GM18505 (cell line): ENCODE data around the gene OPTN.

ENCODE experiments used
- ATAC-seq: cut with Tn5 transposase; IDR thresholded peaks from one replicate; pipeline ENCODE4 v1.9.1; 2021; ENCODE audit not compliant: unreplicated experiment
- POLR2A ChIP-seq: IDR thresholded peaks from 4 replicates; pipeline ENCODE4 v1.6.1; 2011; ENCODE audit warnings: borderline replicate concordance; ENCODE audit not compliant: insufficient read depth, insufficient read length; ENCODE audit errors: extremely low read depth

The OPTN gene

DNA sequence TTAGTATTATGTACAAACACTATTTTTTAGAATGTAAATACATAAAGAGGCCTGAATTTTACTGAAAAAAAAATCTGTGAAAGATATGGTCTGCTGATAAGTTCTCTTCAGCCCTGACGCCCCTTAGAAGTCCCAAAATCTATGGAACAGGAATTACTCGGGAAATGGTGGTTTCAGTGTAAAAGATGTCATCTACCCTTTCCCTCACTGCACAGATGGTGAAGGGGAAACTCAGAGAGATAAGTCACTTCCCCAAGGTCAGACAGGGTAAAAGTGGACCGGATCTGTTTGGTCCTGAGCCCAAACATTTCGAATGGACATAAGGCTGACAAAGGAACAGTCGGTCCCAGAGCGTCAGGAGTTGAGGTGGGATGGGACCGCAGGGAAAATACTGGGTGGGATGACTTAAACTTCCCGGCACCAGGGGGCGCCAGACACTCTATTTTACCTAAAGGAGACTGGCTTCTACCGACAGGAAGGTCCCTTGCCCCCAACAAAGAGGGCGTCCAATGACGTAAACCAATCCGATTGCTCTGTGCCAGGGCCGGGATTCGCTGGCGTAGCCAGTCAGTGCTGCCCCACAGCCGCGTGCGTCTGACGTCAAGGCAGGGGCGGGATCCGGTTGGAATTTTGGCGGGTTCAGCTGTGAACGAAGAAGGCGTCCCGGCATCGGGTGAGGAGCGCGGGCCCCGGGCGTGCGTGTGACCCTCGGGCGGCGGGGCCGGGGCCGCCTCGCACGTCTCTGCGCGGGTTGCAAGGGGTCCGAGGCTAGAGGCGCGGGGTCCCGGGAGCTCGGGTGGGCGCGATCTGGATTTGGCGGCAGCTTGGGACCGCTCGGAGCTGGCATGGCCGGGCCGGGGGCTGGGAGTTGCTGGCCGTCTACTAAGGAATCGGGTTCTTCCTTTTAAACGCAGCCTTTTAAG, 61.2 kb downstream of the OPTN start, which contains the start of gene MCM10:
MCM10 (plus strand) TSS at position 625 of the 923 bp plus-strand sequence. CDS start 2,645 bp downstream, outside the sequence.
- ATAC-seq: peak; percentile 99
- TF ChIP-seq POLR2A: no peak

DNA sequence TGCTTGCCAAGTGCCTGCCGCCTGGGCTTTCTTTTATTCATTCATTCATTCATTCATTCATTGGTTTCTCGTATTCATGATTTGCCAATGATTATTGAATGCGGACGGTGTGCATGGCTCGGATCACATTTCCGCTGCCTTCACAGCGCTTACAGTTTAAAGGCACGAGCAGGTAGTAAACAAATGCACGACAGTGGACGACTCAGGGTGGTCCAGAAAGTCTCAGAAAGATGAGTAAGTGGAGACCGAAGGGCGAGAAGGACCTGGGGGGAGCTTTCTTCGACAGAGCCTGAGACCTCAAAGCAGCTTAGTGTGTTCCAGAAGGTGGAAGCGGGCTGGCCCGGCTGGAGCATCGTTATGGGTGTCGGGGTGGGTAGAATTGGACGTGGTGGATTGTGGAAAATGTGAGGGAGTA, 61.9 kb downstream of the OPTN start:
- no peak for TF ChIP-seq POLR2A
- ATAC-seq: no peak

DNA sequence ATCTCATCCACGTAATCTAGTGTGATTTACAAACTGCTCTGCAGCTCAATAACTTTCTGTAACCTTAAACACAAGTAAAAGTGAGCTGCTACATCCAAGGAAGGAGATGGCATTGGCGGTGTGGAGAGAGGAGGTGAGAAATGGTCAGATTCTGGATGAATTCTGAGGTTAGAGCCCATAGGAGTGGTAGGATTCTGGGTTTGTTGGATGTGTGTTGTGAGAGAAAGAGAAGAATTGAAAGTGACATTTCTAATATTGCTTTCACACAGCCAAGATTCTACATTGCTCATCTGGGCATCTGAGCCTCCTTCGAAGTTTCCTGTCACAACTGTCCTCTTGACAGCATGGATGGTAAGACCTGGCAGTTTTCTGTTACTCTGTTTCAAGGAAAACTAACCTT, 63.9 kb downstream of the OPTN start:
- TF ChIP-seq POLR2A: no peak
- no peak for ATAC-seq

DNA sequence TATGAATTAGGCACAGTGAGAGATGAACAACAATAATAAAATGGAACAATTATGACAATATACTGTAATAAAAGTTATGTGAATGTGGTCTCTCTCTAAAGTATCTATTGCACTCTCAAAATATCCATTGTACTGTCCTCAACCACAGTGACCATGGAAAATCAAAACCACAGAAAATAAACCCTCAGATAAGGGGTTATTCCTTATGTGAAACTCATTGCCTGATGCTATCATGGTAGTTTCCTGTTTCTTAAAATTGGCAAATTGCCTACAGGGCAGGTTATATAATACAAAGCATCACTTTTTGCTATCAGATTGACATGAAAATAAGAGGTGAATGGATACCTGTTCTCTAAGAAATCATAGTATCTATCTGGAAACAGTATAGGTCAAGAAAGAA, 65.2 kb downstream of the OPTN start:
- TF ChIP-seq POLR2A: no peak
- ATAC-seq: no peak

DNA sequence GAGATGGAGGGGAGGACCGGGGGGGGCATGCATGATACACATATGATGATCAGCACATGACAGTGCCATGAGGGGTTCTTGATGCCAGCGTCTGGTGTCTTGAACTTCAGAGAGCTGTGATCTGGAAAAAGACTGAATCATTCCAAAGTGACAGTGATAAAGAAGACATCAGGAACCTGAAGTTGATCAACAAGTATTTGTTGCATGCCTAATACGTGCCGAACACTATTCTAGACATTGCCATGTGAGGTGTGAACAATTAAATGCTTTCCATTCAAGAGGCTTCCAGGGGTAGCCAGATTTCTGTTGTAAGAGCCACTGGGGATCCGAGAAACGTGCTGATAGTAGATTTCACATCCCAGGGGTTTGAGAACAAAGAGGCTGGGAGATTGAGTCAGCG, 67.6 kb downstream of the OPTN start:
- ATAC-seq: no peak
- no peak for TF ChIP-seq POLR2A

DNA sequence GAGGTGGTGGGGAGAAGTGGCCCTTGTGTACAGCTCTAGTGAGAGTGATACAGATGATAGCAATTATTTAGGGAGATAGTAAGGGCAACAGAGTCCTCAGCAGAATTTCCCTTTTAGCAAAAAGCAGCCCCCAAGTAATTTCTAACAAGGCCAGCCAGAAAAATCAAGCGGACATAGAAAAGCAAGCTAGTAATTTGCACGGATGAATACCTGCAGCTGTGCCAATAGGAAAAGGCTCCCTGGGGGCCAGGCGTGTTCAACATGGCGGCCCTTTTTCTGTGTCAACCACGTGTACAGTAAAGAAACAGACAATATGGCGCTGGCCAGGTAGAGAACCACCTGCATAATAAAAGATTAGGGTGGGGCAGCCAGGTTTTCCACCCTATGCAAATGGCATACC, 68.8 kb downstream of the OPTN start:
- no peak for TF ChIP-seq POLR2A
- ATAC-seq: no peak

DNA sequence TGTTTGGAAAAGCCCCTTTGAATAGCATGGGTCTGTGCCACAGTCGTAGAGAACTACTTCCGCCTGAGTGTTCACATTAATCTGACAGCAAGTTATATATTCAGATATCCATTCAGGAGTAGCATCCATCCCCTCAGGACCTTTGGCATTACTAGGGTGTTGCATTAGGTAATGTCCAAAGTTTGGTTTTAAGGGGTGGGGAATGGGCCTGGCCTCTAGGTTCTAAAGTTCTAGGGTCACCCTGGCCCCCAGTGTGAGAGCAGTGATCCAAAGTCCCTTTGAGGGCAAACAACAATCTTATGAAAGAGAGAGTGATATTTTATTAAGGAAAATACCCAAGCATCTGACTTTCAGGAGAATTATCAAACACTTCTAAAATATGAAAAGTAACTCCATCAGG, 73.7 kb downstream of the OPTN start:
- no peak for TF ChIP-seq POLR2A
- no peak for ATAC-seq

DNA sequence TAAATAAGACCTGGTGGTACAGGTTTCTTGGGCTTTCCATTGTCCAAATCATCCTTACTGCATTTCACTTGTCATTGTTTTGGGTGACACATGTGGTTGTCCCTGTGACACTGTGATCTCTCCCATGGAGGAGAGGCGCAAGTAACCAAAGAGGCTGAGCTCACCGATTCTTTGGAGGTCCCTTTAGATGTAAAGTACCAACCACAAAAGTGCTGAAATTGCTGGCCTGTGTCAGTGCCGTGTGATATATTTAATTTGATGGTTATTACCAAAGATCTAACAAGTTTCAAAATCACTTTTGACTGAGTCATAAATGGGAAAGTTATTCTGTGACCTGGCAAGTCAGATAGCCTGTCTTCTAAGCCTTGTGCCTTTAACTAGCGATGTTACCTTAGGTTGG, 80.8 kb downstream of the OPTN start:
- no peak for TF ChIP-seq POLR2A

DNA sequence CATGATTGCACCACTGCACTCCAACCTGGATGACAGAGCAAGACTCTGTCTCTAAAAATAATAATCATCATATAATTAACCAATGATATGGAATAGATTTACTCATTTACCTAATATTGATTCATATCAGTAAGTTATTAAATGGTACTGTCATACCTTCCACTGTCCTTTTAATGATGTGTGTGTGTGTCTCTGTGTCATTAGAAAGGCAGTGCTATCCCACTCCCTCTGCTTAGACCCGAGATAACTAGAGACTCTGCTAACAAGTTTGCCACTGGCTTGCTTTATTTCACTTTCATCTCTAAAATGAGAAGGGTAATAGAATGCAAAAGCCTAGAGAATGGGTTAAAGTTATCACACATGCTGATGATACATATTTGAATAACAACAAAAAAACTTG, 82.5 kb downstream of the OPTN start:
- ATAC-seq: no peak
- TF ChIP-seq POLR2A: no peak

More for the DNA sequence above, 80.8 kb downstream of the OPTN start:
- no peak for ATAC-seq

DNA sequence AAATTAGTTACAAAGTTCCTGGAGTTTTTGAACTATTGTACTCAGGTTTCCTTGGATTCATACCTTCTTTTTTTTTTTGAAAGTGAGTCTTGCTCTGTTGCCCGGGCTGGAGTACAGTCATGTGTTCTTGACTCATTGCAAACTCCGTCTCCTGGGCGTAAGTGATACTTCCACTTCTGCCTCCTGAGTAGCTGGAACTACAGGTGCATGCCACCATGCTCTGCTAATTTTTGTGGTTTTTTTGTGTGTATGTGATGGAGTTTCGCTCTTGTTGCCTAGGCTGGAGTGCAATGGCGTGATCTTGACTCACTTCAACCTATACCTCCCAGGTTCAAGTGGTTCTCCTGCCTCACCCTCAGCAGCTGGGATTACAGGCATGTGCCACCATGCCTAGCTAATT, 83.7 kb downstream of the OPTN start:
- ATAC-seq: no peak
- no peak for TF ChIP-seq POLR2A

DNA sequence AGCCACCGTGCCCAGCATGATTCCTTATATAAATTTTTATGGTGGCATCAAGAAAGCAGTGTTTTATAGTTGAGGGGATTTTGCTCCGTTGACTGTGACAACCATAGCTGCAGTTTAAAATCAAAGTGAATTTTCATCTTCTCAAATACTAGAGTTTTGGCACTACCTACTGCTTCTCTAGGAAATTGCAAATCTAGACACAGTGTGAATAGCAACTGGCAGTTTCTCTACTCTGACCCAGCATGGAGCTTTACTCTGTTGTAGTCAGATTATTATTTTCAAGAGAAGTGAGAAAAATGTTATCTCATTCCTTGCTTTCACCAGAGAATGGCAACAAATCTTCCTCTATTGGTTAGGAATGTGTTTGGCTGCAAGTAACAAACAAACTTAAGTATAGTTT, 84.3 kb downstream of the OPTN start:
- no peak for ATAC-seq
- TF ChIP-seq POLR2A: no peak

DNA sequence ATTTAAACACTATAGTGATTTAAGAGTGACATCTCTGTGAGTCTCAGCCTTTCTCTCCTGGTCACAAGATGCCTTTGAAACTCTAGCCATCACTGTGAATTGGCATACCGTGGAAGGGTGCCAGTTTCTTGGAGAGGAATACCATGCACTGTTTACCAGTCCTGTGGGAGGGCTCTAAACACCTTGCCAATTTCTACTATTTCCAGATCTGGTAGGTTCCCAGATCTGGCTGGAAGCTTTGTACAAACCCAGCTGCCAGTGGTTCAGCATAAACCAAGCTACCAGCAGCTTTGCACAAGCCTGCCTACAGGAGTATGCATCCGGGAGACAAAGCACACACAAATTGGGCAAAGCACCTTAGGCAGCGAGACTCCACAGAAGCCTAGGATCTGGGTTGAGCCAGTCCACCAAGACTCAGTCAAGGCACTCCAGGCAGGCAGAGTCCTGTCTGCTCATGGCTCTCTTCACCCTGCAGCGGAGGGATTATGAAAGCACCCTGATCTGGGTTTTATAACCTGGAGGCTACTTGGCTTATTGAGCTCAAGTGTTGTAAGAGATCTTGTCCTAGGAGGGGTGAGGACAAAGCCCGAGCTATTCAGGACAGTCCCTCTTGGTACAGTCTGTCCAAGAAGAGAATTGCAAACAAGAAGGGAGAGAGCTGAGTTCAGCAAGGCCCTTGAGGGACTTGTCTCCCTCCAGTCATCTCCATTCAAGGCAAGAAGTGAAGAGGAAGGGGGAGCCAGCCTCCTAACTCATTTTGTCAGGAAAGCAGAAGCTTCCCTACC, 85.0 kb downstream of the OPTN start:
- no peak for TF ChIP-seq POLR2A
- no peak for ATAC-seq

DNA sequence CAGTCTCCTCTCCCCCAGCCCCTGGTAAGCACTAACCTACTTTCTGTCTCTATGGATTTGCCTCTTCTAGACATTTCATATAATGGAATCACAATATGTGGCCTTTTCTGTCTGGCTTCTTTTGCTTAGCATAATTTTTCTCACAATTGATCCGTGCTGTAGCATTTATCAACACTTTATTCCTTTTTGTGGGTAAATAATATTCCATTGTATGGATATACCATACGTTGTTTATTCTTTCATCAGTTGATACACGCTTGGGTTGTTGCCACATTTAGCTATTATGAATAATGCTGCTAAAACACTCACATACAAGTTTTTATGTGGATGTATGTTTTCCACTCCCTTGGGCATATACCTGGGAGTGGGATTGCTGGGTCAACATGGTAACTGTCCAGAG, 87.2 kb downstream of the OPTN start:
- no peak for ATAC-seq
- TF ChIP-seq POLR2A: no peak
